ENCODE measurements around the gene FIBP. TPM values are rescaled to one million over a fixed set of nuclear protein-coding genes. Genes with fewer than 3 reads are reported as not detected.

The FIBP gene
- total and polyA plus RNA-seq, 10 of the 15 experiments (the other 5 are each of a cell fraction or from before 2014, with no cell fraction given): 65.1 to 182 (median 94.6) TPM

GRCh38 chr11:65890324-65891218 lies 2.3 kb upstream of the FIBP start, which contains the start of gene CCDC85B (continued):
- TF ChIP-seq, protein P1, sequence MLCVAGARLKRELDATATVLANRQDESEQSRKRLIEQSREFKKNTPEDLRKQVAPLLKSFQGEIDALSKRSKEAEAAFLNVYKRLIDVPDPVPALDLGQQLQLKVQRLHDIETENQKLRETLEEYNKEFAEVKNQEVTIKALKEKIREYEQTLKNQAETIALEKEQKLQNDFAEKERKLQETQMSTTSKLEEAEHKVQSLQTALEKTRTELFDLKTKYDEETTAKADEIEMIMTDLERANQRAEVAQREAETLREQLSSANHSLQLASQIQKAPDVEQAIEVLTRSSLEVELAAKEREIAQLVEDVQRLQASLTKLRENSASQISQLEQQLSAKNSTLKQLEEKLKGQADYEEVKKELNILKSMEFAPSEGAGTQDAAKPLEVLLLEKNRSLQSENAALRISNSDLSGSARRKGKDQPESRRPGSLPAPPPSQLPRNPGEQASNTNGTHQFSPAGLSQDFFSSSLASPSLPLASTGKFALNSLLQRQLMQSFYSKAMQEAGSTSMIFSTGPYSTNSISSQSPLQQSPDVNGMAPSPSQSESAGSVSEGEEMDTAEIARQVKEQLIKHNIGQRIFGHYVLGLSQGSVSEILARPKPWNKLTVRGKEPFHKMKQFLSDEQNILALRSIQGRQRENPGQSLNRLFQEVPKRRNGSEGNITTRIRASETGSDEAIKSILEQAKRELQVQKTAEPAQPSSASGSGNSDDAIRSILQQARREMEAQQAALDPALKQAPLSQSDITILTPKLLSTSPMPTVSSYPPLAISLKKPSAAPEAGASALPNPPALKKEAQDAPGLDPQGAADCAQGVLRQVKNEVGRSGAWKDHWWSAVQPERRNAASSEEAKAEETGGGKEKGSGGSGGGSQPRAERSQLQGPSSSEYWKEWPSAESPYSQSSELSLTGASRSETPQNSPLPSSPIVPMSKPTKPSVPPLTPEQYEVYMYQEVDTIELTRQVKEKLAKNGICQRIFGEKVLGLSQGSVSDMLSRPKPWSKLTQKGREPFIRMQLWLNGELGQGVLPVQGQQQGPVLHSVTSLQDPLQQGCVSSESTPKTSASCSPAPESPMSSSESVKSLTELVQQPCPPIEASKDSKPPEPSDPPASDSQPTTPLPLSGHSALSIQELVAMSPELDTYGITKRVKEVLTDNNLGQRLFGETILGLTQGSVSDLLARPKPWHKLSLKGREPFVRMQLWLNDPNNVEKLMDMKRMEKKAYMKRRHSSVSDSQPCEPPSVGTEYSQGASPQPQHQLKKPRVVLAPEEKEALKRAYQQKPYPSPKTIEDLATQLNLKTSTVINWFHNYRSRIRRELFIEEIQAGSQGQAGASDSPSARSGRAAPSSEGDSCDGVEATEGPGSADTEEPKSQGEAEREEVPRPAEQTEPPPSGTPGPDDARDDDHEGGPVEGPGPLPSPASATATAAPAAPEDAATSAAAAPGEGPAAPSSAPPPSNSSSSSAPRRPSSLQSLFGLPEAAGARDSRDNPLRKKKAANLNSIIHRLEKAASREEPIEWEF (IDR thresholded peaks at IDR 0.05; ENCODE audit: insufficient replicate concordance, low read depth, low read length): no peak
- TF ChIP-seq BRCA1 (IDR thresholded peaks at IDR 0.05; ENCODE audit: low read depth, low read length) (no peak), RB1 (IDR thresholded peaks at IDR 0.05; ENCODE audit: borderline replicate concordance) (peak; percentile 82; the same call in 1 of the 2 replicates), YY1 (IDR thresholded peaks at IDR 0.05; ENCODE audit: low read depth, low read length) (peak; percentile 67; the same call in 1 of the 2 replicates), SMARCA5 (IDR thresholded peaks at IDR 0.05) (peak; percentile 90), CREM (IDR thresholded peaks at IDR 0.05; ENCODE audit: low read depth) (peak; percentile 53), TARDBP (IDR thresholded peaks at IDR 0.05; ENCODE audit: borderline replicate concordance) (no peak), KDM1A (IDR thresholded peaks at IDR 0.05; ENCODE audit: borderline replicate concordance) (no peak), GATAD2B (conservative IDR thresholded peaks at IDR 0.05; ENCODE audit: low read depth) (peak; percentile 79; the same call in 1 of the 2 replicates), ETV6 (conservative IDR thresholded peaks at IDR 0.05 in 1 of 2, IDR thresholded peaks at IDR 0.05 in 1 of 2; ENCODE audit: borderline replicate concordance in 1 of 2, low read depth in 1 of 2) (0 out of 4 replicates have a peak, but pooled peaks of 1 of the 2 experiments have one; percentile 54), WRNIP1 (IDR thresholded peaks at IDR 0.05; ENCODE audit: borderline replicate concordance, low read depth, low read length) (no peak), ZNF24 (IDR thresholded peaks at IDR 0.05) (0 out of 2 replicates have a peak, but pooled peaks have one; percentile 51), SP1 (IDR thresholded peaks at IDR 0.05; ENCODE audit: low read depth, low read length) (peak; percentile 78), ATF7 (IDR thresholded peaks at IDR 0.05; ENCODE audit: low read depth) (peak; percentile 59; the same call in 1 of the 2 replicates), HDAC6 (IDR thresholded peaks at IDR 0.05; ENCODE audit: unreplicated experiment) (peak; percentile 75), IRF5 (IDR thresholded peaks at IDR 0.05; ENCODE audit: borderline replicate concordance) (no peak), POLR2A (IDR thresholded peaks at IDR 0.05; ENCODE audit: low read depth, low read length) (peak; percentile 99), SIX5 (IDR thresholded peaks at IDR 0.05; ENCODE audit: low read depth, low read length, severe bottlenecking) (no peak), CBX3 (IDR thresholded peaks at IDR 0.05; ENCODE audit: borderline replicate concordance, low read depth) (no peak)
- TF ChIP-seq, protein P2, sequence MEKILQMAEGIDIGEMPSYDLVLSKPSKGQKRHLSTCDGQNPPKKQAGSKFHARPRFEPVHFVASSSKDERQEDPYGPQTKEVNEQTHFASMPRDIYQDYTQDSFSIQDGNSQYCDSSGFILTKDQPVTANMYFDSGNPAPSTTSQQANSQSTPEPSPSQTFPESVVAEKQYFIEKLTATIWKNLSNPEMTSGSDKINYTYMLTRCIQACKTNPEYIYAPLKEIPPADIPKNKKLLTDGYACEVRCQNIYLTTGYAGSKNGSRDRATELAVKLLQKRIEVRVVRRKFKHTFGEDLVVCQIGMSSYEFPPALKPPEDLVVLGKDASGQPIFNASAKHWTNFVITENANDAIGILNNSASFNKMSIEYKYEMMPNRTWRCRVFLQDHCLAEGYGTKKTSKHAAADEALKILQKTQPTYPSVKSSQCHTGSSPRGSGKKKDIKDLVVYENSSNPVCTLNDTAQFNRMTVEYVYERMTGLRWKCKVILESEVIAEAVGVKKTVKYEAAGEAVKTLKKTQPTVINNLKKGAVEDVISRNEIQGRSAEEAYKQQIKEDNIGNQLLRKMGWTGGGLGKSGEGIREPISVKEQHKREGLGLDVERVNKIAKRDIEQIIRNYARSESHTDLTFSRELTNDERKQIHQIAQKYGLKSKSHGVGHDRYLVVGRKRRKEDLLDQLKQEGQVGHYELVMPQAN (conservative IDR thresholded peaks at IDR 0.05): peak; percentile 93
- TF ChIP-seq, protein P3, sequence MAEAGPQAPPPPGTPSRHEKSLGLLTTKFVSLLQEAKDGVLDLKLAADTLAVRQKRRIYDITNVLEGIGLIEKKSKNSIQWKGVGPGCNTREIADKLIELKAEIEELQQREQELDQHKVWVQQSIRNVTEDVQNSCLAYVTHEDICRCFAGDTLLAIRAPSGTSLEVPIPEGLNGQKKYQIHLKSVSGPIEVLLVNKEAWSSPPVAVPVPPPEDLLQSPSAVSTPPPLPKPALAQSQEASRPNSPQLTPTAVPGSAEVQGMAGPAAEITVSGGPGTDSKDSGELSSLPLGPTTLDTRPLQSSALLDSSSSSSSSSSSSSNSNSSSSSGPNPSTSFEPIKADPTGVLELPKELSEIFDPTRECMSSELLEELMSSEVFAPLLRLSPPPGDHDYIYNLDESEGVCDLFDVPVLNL (IDR thresholded peaks at IDR 0.05; ENCODE audit: low read depth, low read length): no peak

Measured in GM12878 (cell line).